ENCODE data around the gene DYNLT4.

DYNLT4 gene

GRCh38 chr1:44757420-44757819 lies 49.7 kb downstream of the DYNLT4 start:
- DNase-seq (ENCODE audit: low read depth): no peak
